Stimulated activated CD8-positive, alpha-beta memory T cell treated with anti-CD3 and anti-CD28 coated beads, Interleukin-7, amount 100 ng/mL, for 4 hours (primary cell): Measurements from ENCODE around the gene CLIC1.

Source experiments
- DNase-seq, 2 donors: peaks; one replicate each; pipeline ENCODE4 v3.0.0-alpha.2; 2020; ENCODE audit warnings: low read depth in 2 of 2

CLIC1 gene

GRCh38 chr6:31701666-31702404 is 34.5 kb downstream of the CLIC1 start:
- no peak for DNase-seq

GRCh38 chr6:31700740-31701401 is 35.5 kb downstream of the CLIC1 start:
- no peak for DNase-seq

- no peak for DNase-seq
Observed at GRCh38 chr6:31697555-31697954, 38.8 kb downstream of the CLIC1 start.

- DNase-seq, result no peak
Observed at GRCh38 chr6:31693535-31693934, 42.8 kb downstream of the CLIC1 start.

GRCh38 chr6:31692886-31693285 is 43.4 kb downstream of the CLIC1 start:
- DNase-seq, result no peak

- DNase-seq, result no peak
Observed at GRCh38 chr6:31692353-31692752, 44.0 kb downstream of the CLIC1 start.

GRCh38 chr6:31691564-31692108 is 44.7 kb downstream of the CLIC1 start:
- no peak for DNase-seq

- no peak for DNase-seq
Observed at GRCh38 chr6:31691078-31691463, 45.3 kb downstream of the CLIC1 start.

GRCh38 chr6:31690231-31691077 is 45.9 kb downstream of the CLIC1 start:
- DNase-seq, result no peak

- DNase-seq, result no peak
Observed at GRCh38 chr6:31689249-31690110, 46.9 kb downstream of the CLIC1 start.

- no peak for DNase-seq
Observed at GRCh38 chr6:31687860-31688693, 48.3 kb downstream of the CLIC1 start.

GRCh38 chr6:31687321-31687720 is 49.0 kb downstream of the CLIC1 start:
- DNase-seq, result no peak

GRCh38 chr6:31686483-31686882 is 49.8 kb downstream of the CLIC1 start:
- DNase-seq, result no peak

- DNase-seq, result no peak
Observed at GRCh38 chr6:31683591-31683990, 52.7 kb downstream of the CLIC1 start.

GRCh38 chr6:31681135-31681671 is 55.1 kb downstream of the CLIC1 start:
- no peak for DNase-seq
